Cardiac fibroblast (primary cell): ENCODE results near the gene SMURF1.
A peak's percentile ranks its signal among the peaks of the same experiment; 100 is the strongest.
"Not testable (repeated sequence)": the region's sequence is repeated elsewhere in the genome, so short reads cannot be mapped to it uniquely, and the experiment has no call there.

Source experiments
- DNase-seq, 2 donors: peaks; one replicate each; pipeline versions ENCODE4 v3.0.0 to v3.0.0-alpha.2; 2010; ENCODE audit warnings: low read depth in 2 of 2
- H3K4me3 ChIP-seq, 2 donors: replicated peaks in 1 of 2; 1 replicate in 1 of 2; 2 replicates in 1 of 2; pipeline ENCODE4 v1.5.1; 2011; ENCODE audit warnings: low read depth in 2 of 2, low read length in 2 of 2, mild to moderate bottlenecking in 2 of 2, moderate library complexity in 1 of 2
- TF ChIP-seq, protein P1 (sequence below): IDR thresholded peaks from one replicate; pipeline ENCODE4 v1.5.1; 2011; ENCODE audit warnings: low read depth, mild to moderate bottlenecking, low read length, inconsistent platforms

SMURF1 gene

DNA sequence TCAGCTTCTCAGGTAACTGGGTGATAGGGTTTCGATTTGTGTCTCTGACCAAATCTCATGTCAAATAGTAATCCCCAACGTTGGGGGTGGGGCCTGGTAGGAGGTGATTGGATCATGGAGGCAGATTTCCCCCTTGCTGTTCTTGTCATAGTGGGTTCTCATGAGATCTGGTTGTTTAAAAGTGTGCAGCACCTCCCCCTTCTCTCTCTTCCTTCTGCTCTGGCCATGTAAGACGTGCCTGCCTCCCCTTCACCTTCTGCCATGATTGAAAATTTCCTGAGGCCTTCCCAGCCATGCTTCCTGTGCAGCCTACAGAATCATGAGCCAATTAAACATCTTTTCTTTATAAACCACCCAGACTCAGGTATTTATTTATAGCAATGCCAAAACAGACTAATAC, 21.9 kb upstream of the SMURF1 start:
- H3K4me3 ChIP-seq = no peak overlapping the region
- TF ChIP-seq, protein P1, sequence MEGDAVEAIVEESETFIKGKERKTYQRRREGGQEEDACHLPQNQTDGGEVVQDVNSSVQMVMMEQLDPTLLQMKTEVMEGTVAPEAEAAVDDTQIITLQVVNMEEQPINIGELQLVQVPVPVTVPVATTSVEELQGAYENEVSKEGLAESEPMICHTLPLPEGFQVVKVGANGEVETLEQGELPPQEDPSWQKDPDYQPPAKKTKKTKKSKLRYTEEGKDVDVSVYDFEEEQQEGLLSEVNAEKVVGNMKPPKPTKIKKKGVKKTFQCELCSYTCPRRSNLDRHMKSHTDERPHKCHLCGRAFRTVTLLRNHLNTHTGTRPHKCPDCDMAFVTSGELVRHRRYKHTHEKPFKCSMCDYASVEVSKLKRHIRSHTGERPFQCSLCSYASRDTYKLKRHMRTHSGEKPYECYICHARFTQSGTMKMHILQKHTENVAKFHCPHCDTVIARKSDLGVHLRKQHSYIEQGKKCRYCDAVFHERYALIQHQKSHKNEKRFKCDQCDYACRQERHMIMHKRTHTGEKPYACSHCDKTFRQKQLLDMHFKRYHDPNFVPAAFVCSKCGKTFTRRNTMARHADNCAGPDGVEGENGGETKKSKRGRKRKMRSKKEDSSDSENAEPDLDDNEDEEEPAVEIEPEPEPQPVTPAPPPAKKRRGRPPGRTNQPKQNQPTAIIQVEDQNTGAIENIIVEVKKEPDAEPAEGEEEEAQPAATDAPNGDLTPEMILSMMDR = no peak
- DNase-seq = no peak

- not testable (repeated sequence) for H3K4me3 ChIP-seq, DNase-seq
These were observed 19.8 kb upstream of the SMURF1 start for GRCh38 chr7:99163669-99164068.

DNA sequence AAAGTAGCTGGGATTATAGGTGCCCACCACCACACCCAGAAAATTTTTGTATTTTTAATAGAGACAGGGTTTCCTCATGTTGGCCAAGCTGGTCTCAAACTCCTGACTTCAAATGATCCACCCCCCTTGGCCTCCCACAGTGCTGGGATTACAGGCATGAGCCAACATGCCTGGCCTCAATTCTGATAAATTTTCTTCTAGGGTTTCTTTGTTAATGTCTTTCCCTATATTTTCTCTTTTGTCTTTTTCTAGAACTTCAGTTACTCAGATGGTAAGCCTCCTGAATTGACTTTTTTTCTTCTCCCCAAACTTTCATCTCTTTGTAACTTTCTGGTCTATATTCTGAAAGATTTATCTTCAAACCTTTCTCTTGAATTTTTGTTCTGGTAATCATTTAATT, 12.7 kb upstream of the SMURF1 start:
- no peak for DNase-seq
- no peak overlapping the region for H3K4me3 ChIP-seq

GRCh38 chr7:99155211-99155610, 11.3 kb upstream of the SMURF1 start:
- TF ChIP-seq, protein P1 = no peak
- H3K4me3 ChIP-seq = no peak overlapping the region
- no peak for DNase-seq

More for the DNA sequence above, 12.7 kb upstream of the SMURF1 start:
- TF ChIP-seq, protein P1 = no peak

DNA sequence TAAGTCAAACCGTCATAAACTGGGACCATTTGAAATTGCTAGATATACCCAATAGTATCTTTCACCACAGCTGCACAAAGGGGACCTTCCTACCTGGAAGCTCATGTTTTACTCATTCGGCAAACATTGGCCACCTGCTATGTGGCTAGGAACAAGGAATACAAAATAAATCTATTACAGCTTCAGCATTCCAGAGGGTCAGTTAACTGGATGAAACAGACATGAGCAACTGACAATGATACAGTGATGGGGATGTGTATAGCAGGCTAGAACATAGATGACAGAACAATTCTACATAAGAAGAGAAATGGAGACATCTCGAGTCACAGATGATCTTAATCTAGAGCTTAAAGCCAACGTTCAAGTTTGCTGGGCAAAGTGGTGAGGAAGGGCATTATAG, 3.1 kb upstream of the SMURF1 start:
- no peak for DNase-seq
- H3K4me3 ChIP-seq = no peak overlapping the region
- TF ChIP-seq, protein P1 = no peak

DNA sequence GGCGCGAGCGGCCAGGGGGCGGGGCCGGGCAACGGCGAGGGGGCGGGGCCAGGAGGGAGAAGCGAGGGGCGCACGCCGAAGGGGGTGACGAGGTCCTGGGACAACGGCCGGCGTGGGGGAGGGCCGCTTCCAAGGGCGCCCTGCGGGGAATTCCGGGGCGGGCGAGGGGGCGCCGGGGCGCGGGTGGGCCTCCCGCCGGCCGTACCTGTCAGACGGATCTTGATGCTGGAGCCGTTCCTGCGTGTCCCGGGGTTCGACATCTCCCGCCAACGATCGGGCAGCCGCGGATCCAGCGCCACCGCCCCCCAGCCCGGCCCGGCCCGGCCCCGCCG, 421 bp downstream of the SMURF1 start:
- DNase-seq = no peak
- TF ChIP-seq, protein P1 = no peak
- H3K4me3 ChIP-seq = peak overlapping the region; percentile 53 to 70

DNA sequence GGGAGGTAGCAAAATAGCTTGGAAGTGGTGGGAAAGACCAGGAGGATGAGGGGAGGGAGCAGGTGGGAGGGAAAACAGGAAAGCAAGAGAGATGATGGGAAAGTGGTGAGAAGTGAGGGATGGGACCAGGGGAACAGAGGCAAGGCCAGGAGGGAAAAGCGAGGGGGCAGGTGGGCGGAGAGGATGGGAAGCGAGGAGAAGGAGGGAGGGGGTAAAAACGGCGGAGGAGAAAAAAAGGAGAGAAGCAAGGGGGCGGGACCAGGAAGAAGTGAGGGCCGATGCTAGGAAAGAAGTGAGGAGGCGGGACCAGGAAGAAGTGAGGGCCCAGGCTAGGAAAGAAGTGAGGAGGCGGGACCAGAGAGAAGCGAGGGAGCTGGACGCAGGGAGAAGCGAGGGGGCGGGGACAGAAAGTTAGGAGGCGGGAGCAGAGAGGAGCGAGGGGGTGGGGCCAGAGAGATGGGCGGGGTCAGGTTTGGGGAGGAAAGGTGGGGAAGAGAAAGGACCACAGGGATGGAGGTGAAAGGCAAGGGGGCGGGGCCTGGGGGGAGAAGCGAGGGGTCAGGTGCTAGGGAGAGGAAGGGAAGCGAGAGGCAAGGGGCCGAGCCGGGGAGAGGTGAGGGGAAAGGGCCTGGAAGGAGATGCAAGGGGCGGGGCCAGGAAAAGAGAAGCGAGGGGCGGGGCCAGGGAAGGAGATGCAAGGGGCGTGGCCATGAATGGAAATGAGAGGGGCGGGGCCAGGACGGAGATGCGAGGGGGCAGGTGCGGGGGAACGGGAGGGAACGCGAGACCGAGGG, 984 bp downstream of the SMURF1 start:
- peak overlapping the region; percentile 53 to 70 for H3K4me3 ChIP-seq
- TF ChIP-seq, protein P1 = no peak
- DNase-seq = peak; percentile 97
